Adrenal gland (tissue), 5 donors: ENCODE results near the gene SDF4.

ENCODE experiments used
- POLR2A ChIP-seq, 2 donors: fragments of 450-650 bp; IDR thresholded peaks; one replicate each; pipeline ENCODE4 v1.6.1; 2017; ENCODE audit warnings: antibody characterized with exemption in 2 of 2, mild to moderate bottlenecking in 2 of 2, moderate library complexity in 1 of 2
- TF ChIP-seq, protein P1 (sequence below), 6 experiments: fragments of 450-650 bp in 4 of 6; fragments of 200-600 bp in 2 of 6; sonication (generic) in 1 of 6; IDR thresholded peaks; 1 replicate in 5 of 6; 2 replicates in 1 of 6; pipeline versions ENCODE4 v1.5.1 to v1.8.0; 2016 to 2021; ENCODE audit warnings: antibody characterized with exemption in 6 of 6, mild to moderate bottlenecking in 2 of 6, moderate library complexity in 1 of 6
- donor health status: DM: no; HTN: no; CAD: no.

DNA sequence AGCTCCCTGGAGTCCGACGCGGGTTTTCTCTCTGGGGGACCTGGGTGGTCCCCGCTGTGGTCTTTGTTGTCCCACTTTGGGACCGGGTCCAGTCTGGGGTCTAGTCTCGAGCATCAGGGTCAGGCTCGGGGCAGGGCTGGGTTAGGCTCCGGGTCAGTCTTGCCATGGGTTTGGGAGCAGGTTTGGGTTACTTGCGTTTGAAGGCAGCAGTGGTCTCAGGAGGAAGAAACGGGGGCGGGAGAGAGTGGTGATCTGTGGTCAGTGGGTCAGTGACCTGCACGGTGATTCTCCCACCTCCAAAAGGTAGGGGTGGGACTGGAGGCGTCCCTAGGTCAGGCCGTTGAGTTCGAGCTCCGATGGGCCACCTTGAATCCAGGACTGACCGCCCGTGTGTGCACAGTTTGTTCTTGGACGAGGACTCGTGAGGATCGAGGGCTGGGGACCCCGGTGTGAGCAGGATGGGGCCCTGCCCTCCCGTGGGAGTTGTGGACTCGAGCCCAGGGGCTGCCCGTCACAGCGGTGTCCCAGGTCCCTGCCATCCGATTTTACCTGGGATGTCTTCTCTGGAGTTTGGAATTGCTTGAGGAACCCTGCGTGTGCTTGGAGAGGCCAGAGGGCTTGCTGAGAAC lies 2.5 kb upstream of the SDF4 start:
- TF ChIP-seq, protein P1, sequence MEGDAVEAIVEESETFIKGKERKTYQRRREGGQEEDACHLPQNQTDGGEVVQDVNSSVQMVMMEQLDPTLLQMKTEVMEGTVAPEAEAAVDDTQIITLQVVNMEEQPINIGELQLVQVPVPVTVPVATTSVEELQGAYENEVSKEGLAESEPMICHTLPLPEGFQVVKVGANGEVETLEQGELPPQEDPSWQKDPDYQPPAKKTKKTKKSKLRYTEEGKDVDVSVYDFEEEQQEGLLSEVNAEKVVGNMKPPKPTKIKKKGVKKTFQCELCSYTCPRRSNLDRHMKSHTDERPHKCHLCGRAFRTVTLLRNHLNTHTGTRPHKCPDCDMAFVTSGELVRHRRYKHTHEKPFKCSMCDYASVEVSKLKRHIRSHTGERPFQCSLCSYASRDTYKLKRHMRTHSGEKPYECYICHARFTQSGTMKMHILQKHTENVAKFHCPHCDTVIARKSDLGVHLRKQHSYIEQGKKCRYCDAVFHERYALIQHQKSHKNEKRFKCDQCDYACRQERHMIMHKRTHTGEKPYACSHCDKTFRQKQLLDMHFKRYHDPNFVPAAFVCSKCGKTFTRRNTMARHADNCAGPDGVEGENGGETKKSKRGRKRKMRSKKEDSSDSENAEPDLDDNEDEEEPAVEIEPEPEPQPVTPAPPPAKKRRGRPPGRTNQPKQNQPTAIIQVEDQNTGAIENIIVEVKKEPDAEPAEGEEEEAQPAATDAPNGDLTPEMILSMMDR (IDR thresholded peaks at IDR 0.05) = no peak
- TF ChIP-seq POLR2A (IDR thresholded peaks at IDR 0.05) = no peak
